SKM-1 (cell line): Measurements from ENCODE around the gene TENM3.

Experiments used
- DNase-seq: peaks from one replicate; lab custom pipeline; 2025; ENCODE audit not compliant: unreplicated experiment; lab: John Stamatoyannopoulos, UW

Gene TENM3

DNA sequence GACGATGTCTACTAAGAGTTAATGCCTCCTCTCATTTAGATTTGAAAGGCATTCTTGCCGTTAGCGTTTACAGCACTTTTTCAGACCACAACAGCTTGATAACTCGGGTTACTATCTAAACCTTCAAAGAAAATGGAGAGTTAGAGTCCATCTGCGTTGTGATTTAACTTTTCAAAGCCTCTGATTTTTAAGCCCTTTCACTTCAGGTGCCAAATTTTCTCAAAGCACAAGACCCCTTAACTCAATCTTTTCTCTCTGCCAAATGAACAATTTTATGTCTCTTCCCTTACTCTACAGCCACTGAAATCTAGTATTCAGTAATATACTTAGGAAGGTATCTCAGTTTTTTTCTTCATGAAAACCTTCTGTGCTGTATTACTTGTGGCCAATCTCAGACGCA lies 310.5 kb downstream of the TENM3 start:
- DNase-seq: no peak

DNA sequence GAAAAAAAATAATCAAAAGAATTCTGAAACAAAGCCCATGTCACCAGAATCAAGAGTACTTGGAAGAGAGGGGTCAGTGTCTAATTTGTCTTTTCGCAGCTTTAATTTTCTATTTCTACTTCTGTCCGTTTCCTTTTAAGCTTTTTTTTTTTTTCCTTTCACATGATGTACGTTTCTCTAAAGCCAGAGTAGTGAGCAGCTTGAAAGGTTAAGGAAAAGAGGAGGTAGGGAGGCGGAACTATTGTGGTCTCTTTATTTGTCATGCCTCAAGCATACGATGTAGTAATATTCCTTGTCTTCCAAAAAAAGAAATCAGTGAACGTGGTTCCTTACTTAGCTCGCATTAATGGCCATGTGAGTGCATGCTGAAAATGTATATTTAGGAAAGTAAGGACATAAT lies 311.5 kb downstream of the TENM3 start:
- no peak for DNase-seq

DNA sequence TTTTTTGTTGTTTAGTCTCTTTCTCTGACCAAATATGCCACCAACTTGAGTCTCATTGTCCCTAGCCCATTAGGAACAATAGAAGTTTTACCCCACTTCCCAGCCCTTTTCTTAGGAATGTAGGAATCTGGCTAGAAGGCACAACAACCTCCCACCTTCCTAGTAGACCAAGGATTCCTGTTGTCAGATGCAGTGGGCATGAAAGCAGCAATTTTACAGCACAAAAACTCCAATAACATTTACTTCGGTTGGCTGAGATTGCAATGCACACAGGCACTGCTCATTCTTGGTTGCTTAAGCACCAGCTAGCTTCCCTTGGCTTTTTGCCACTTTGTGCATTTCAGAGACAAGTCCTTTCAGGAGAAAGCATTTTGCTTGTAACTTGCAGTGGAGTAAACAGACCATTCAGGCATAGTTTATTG lies 312.8 kb downstream of the TENM3 start:
- DNase-seq: no peak

DNA sequence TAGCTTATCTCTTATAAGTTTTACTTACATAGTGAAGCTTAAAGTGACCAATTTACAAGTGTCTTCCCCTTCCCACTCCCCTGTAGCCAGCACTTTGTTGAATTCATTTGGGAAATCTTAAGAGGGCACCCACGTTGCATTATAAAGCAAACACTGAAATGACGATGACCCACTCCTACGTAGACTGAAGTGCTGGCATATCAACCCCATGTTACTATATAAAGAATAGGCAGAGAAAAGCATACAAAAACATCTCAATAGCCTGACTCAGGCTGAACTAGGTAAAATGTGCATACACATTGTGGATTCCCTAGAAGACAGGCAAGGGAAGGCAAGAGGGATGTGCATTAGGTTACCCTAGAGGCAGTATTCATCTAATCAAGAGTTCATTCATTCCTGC lies 313.4 kb downstream of the TENM3 start:
- no peak for DNase-seq

DNA sequence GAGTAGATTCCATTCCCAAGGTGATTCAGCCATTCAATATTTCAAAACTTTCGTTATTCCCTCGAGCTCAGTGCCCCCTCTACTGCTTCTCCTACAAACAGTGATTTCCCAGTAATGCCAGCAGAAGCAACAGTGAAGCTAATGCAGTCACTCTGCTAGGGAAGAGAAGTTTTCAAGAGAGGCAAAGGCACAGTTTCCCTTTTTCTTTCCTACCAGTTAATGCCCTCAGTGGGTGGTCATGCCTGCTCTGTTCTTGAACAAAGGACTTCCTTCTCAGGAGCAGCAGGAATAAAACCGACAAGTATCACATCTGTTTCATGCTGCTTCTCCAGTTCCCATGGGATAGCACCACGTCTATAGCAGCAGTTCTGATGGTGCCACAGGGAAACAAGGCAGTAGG lies 317.2 kb downstream of the TENM3 start:
- no peak for DNase-seq

DNA sequence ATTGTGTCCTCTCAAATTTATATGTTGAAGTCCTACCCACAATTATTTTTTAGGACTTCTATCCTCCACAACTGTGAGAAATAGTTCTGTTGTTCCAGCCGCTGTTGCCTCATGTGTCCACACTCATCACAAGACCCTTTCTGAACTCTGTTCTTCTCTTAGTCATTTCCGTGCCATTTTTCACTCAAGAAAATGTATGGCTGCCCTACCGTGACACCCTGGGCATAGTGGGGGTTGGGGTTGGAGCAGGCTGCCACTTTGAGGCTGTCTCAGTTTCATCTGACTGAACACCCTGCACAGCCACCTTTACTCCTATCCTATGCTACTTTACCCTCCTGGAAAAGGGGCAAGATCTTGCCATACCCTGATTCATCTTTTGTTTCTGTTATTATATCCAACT lies 319.1 kb downstream of the TENM3 start:
- no peak for DNase-seq

DNA sequence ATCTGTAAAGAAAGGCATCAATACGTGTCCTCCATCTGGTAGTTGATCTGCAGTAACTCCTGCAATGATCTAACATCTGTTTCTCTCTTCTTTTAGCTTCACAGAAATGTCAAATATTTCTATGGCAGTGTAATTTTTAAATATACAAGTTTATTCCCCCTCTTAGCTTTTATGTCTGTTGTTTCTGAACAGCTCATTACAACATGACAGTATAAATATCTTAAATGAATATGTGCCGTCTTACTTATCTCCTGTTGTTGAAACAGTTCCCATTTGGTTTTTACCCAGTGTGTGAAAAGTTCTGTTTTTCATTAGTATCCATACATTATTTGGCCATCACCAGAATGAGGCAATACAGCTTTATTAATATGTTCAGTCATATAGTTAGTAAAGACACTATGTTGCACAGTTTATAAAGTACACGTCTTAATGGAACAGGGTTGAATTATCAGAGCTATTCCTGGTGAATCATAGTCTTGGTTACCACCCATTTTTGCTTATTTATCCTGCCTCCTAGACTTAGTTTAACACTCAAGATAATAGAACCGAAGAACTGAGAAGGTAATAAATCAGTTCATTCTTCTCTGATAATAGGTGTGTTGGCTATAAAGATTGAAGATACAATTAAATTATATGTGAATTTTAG lies 321.6 kb downstream of the TENM3 start:
- no peak for DNase-seq

DNA sequence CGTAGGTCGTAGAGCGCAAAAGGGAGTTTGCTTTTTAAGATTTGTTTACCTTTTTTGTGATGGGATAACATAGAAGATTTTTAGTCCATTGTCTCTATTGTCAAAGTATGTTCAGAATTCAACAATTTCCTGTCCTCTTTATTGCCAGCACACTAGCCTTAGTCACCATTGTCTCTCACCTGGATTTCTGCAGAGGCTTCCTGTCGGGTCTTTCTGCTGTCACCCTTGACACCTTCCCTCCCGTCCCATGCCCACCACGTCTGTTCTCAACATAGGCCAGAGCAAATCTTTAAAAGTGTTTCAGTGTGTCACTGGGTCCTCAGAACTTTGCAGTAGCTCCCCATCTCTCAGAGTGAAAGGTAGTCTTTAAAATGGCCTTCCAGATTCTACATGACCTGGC lies 323.9 kb downstream of the TENM3 start:
- no peak for DNase-seq

DNA sequence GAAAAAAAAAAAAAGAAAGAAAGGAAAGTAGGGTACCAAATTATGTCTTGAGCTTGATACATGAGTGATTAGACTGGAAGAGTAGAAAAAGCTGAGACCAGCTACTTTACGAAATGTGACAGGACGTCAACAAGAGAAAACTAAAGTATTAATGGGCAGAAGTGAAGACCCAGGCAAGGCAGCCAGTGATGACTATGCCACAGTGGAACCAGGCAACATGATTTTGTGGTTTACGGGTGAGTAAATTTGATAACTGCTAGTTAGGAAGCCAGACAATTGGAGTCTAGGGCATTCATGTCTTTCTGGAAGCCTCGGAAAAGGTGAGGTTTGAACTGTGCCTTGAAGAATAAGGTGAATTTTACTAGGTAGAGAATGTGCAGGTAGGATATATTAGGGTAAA lies 326.4 kb downstream of the TENM3 start:
- no peak for DNase-seq

DNA sequence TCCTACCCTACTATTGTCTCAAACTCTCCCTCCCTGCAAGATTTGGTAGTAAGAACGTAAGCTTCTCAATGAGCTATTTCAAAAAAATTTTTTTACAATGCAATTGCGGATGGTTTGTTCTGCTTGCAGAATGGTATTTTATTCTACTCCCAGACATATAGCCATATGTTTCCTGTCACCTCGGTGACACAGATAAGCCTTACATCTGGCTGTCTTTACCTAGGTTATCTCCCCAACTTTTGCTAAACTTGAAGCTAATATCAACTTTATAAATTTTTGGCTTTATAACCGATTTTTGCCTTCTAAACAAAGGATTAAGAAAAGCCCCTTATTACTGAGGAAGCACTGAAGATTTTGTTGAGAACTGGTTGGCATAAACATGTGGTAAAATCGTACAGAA lies 331.5 kb downstream of the TENM3 start:
- DNase-seq: no peak

DNA sequence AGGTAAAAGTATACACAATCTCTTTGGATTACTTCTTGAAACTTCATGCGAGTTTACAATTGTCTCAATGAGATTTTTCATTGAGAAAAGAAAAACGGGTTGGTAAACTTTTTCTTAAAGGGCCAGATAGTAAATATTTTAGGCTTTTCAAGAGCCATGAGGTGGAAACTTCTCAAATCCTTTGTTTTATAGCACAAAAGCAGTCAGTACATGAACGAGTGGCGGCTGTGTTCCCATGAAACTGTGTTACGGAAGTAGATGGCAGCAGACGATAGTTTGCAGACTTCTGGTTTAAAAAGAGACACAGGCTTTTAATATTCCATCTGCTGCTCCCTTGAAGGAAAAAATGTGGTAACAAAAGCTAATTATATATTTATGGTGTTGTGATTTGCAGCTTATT lies 332.0 kb downstream of the TENM3 start:
- no peak for DNase-seq

DNA sequence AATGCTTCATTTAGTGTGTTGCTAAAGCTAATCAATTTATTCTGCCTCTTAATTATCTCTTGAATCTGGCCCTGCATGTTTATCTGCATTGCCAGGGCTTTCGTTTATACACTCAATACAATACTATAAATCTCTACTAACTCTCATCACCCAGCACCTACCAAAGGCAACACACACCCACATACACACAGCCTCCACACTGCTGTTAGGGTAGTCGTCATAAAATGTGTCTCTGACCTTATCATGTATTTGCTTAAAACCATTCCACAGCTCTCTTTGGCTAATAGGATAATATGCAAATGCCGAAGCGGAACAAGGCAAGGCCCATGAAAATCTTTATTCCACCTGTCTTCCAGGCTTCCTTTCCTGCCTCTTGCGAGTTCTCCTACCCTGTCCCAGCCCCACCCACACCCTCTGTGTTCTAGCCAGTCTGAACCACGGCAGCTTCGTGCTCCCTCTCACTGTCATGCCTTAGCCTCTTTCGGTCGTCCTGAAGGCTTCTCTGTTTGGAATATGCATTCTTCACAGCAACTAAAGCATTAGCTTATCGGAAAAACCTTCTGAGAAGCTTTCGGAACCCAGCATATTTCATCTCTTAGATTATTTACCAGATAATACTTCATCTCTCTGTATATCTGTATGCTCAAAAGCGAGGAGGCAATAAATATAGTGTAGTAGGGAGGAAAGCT lies 333.5 kb downstream of the TENM3 start:
- no peak for DNase-seq

DNA sequence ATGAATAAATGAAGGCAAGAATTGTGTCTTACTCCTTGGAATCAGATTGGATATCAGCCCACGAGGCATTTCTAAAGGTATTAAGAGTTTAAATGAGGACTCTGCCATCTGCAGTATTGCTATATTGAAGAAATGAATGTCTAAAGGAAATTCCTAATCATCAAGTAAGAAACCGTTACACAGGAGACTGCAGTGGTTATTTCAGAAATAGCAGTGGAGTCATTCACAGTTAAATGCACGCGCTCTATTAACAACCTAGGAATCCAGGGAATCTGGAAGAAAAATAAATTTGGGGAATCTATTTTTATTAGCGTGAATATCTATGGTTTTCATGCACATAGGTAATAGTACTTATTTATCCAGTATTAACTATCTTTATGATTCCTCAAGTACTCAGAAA lies 334.2 kb downstream of the TENM3 start:
- no peak for DNase-seq

DNA sequence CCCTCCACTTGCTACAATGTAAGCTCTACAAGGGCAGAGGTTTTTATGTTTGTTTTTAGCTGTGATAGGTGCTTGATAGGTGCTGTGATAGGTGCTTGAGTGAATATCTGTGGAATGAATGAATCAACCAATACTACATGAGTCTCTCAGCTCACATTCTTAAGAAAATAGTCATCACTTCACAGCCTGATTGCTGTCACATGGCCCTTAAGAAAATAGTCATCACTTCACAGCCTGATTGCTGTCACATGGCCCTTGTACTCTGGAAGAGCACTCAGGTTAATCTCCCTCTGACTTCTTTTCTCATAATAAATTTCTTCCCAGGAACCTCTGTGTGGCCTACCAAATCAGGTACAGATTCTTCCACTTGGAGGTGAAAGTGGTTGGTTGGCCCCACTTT lies 335.2 kb downstream of the TENM3 start:
- no peak for DNase-seq

DNA sequence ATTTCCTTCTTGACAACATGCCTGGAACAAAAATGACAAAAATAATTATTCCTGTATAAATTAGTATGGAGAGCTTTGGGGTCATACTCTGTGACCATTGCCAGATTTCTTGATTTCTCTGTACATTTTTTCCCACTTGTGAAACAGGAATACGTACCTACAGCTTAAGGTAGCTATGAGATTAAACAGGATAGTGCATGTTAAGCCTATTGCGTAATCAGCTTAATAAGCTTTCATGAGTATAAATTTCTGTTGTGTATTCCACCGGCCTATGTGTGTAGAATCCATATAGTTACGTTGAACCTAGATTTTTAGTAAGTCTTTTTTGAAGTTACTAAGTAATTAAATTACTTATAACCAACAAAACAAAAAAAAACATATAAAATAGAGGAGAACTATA lies 339.0 kb downstream of the TENM3 start:
- no peak for DNase-seq

DNA sequence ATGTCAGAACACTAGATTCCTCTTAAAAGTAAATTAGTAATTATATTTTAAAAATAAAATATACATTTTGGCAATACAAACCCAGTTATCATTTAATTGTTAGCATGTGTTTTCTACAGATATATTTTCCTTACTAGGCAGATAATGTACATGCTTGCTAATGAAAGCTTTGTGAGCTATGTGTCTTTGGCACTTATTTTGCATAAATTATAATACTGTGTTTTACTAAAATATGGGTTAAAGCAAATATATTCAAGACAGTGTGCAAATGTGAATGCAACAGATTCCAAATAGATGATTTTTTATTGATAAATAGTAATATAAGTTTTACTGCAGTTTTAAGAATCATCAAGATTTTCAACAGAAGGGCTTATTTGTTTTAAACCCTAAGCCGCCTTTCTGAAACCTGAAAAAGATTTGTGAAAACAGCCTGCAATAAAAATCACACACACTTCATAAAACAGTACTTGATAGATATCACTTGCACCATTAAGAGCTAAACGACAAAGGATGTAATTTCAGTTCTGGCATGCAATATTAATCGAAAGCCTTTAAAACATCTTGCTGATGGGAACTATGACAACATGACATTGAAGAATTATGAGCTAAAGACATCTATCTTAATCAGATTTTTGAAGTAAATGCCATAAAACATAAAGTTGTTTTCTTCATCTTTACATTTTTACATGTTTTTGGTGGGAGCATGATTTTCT lies 340.7 kb downstream of the TENM3 start:
- no peak for DNase-seq

DNA sequence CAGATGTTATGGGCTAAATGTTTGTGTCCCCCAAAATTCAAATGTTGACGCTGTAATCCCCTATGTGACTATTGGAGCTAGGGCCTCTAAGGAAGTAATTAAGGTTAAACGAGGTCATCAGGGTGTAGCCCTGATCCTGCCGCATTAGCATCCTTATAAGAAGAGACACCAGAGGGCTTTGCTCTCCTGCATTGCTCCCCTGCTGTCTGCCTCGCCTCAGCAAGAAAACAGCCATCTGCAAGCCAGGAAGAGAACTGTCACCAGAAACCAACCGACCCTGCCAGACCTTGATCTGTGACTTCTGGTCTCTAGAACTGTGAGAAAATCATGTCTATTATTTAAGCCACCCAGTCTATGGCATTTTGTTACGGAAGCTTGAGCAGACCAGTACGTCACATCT lies 342.1 kb downstream of the TENM3 start:
- no peak for DNase-seq

DNA sequence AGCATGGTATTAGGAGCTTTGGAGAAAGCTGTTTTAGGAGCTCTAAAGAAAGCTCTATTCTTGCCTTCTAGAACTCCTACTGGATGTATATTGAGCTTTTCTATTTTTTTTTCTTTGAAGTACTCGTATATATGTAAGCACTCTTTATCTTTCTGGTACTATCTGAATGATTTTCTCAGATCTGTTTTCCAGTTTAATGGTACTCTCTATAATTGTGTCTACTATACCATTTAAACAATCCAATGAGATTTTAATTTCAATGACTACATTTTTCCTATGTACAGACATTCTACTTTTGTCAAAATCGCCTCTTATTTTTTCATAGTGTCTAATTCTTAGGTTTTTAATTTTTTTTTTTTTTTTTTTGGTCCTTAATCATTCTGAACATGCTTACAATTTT lies 345.9 kb downstream of the TENM3 start:
- DNase-seq: no peak

DNA sequence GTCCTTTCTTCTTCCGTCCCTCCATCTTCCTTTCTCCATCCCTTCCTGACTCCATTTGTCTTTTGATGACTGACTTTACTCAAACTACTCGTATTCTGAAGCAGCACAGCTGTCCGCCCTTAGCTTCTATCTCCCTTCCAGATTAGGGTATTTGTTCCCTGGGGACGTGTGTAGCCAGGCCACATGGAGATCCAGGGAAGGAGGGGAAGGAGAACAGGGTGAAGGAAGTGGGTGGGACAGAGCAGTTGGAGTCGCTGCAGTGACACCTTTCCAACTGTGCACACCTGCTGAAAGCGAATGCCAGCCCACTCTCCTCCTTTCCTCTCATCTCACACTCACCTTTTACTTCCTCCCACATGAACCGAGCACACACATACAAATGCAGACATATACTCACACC lies 350.2 kb downstream of the TENM3 start:
- DNase-seq: no peak

DNA sequence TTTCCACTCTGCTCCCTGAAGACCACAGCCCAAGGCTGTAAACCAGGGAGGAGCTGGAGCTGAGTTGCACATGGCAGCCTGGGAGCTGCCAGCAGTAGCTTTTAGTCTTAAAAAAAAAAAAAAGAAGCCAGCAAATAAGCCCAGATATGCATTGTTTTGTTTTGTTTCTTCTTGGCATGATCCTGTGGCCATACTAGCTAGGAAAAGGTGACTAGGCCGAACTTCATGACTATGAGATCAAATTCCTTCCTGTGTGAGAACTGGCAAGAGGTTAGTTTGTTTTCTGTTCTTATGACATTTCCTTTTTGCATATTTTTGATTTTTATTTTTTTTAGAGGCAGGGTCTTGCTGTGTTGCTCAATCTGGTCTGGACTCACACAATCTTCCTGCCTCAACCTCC lies 350.7 kb downstream of the TENM3 start:
- no peak for DNase-seq

DNA sequence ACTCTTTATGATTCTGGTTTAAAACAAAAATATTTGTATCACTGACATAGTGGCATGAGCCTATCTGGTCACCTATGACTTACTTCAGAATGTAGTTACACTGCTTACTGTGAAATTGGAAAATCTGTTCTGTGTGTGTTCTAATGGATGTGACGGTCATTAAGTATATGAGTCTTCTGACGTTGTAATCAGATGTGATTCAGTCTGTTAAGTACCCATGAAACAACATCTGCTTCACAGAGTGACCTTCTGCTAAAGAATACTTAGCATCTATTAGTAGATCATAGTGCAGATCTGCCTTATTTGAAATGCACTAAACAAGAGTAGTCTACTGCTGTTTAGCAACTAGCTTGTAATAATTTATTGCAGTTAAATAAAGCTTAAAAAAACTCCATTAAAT lies 356.9 kb downstream of the TENM3 start:
- no peak for DNase-seq

DNA sequence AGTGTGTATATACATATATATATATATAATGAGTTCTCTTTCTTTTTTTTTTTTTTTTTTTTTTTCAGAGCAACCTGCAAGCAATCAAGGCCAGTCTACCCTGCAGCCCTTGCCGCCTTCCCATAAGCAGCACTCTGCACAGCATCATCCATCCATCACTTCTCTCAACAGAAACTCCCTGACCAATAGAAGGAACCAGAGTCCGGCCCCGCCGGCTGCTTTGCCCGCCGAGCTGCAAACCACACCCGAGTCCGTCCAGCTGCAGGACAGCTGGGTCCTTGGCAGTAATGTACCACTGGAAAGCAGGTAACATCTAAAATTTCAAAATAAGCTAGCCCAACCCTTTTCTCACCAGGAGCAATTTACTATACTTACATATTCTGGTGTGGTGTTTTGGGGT lies 357.7 kb downstream of the TENM3 start:
- DNase-seq: no peak
